SK-N-SH (cell line): ENCODE measurements around the gene HAGH.

Source experiments
- CTCF ChIP-seq: fragments of 200-600 bp; sonication (generic); IDR thresholded peaks from 2 replicates; pipeline ENCODE4 v1.6.1; 2017; ENCODE audit warnings: antibody characterized with exemption, mild to moderate bottlenecking, moderate library complexity
- EZH2phosphoT487 ChIP-seq: fragments of 200-600 bp; sonication (generic); IDR thresholded peaks from 2 replicates; pipeline ENCODE4 v1.6.1; 2017; ENCODE audit warnings: low read depth, mixed run types, mild to moderate bottlenecking, antibody characterized with exemption, moderate library complexity, borderline replicate concordance
- NRF1 ChIP-seq: IDR thresholded peaks from 2 replicates; pipeline ENCODE4 v1.6.1; 2012; ENCODE audit warnings: low read depth, mild to moderate bottlenecking, low read length
- POLR2AphosphoS5 ChIP-seq: IDR thresholded peaks from 2 replicates; pipeline ENCODE4 v1.6.1; 2012; ENCODE audit warnings: low read depth, low read length
- SMC3 ChIP-seq: IDR thresholded peaks from 2 replicates; pipeline ENCODE4 v1.6.1; 2012; ENCODE audit warnings: low read depth, low read length, improper control_type of control experiment
- YY1 ChIP-seq: IDR thresholded peaks from 2 replicates; pipeline ENCODE4 v1.4.0; 2012; ENCODE audit warnings: low read depth, mild to moderate bottlenecking

GRCh38 chr16:1762879-1763520 lies 63.6 kb downstream of the HAGH start:
- no peak for TF ChIP-seq EZH2phosphoT487
- no peak for TF ChIP-seq YY1
- TF ChIP-seq CTCF: no peak
- no peak for TF ChIP-seq POLR2AphosphoS5
- TF ChIP-seq SMC3: no peak
- no peak for TF ChIP-seq NRF1
